ENCODE data around the gene OR5P2. TPM values are rescaled to one million over a fixed set of nuclear protein-coding genes. Genes with fewer than 3 reads are reported as not detected.
"Not testable (repeated sequence)": the region's sequence is repeated elsewhere in the genome, so short reads cannot be mapped to it uniquely, and the experiment has no call there.

OR5P2 gene
- total RNA-seq (not detected), polyA plus RNA-seq (ENCODE audit: insufficient read length in 2 of 2) (not detected)
- long read RNA-seq, donor 1: 0 reads
- long read RNA-seq, donor 2: 0 reads
- long read RNA-seq, donor 3: 0 reads
- long read RNA-seq, donor 4: 0 reads

- no peak for DNase-seq (ENCODE audit: low read depth in 4 of 6, low spot score in 6 of 6)
- Histone ChIP-seq H3K4me3 (ENCODE audit: low read depth, low read length) (no peak within 1 kb of the TSS), H3K27me3 (ENCODE audit: control insufficient read depth, insufficient read depth, low read length) (no peaks in the 10 kb centered on the region), H3K27ac (ENCODE audit: low read depth, low read length) (no peak within 1 kb of the TSS), H3K4me1 (ENCODE audit: control insufficient read depth, insufficient read depth, low read length) (no peaks in the 10 kb centered on the region), H3K9me3 (ENCODE audit: control insufficient read depth, insufficient read depth, low read length) (no peaks in the 10 kb centered on the region), H3K36me3 (ENCODE audit: control insufficient read depth, insufficient read depth, low read length) (no peaks in the 10 kb centered on the region)
- no CpG with 5 or more reads among the region's 5 CpGs for WGBS (ENCODE audit: insufficient coverage)
Measured at GRCh38 chr11:7796842-7797241, at the start of gene OR5P2. Gene OR5P2 (minus strand): TSS chr11:7796942. CDS start chr11:7796942, 0 bp downstream.

- no peak overlapping the region for H3K4me3 ChIP-seq (ENCODE audit: low read depth, low read length)
- H3K27ac ChIP-seq (ENCODE audit: low read depth, low read length): no peak overlapping the region
- WGBS (ENCODE audit: insufficient coverage): no CpG with 5 or more reads among the region's 3 CpGs
- no peaks in the 10 kb centered on the region for H3K9me3 ChIP-seq (ENCODE audit: control insufficient read depth, insufficient read depth, low read length)
- no peak for DNase-seq (ENCODE audit: low read depth in 4 of 6, low spot score in 6 of 6)
- H3K4me1 ChIP-seq (ENCODE audit: control insufficient read depth, insufficient read depth, low read length): no peaks in the 10 kb centered on the region
- H3K36me3 ChIP-seq (ENCODE audit: control insufficient read depth, insufficient read depth, low read length): no peaks in the 10 kb centered on the region
- H3K27me3 ChIP-seq (ENCODE audit: control insufficient read depth, insufficient read depth, low read length): no peaks in the 10 kb centered on the region
Measured at GRCh38 chr11:7846003-7846402, 49.3 kb upstream of the OR5P2 start.

- no peaks in the 10 kb centered on the region for H3K9me3 ChIP-seq (ENCODE audit: control insufficient read depth, insufficient read depth, low read length)
- no peaks in the 10 kb centered on the region for H3K27me3 ChIP-seq (ENCODE audit: control insufficient read depth, insufficient read depth, low read length)
- no CpG with 5 or more reads among the region's 3 CpGs for WGBS (ENCODE audit: insufficient coverage)
- DNase-seq (ENCODE audit: low read depth in 4 of 6, low spot score in 6 of 6): no peak
- no peaks in the 10 kb centered on the region for H3K4me1 ChIP-seq (ENCODE audit: control insufficient read depth, insufficient read depth, low read length)
- H3K4me3 ChIP-seq (ENCODE audit: low read depth, low read length): no peak overlapping the region
- no peaks in the 10 kb centered on the region for H3K36me3 ChIP-seq (ENCODE audit: control insufficient read depth, insufficient read depth, low read length)
- H3K27ac ChIP-seq (ENCODE audit: low read depth, low read length): no peak overlapping the region
Measured at GRCh38 chr11:7844986-7845385, 48.2 kb upstream of the OR5P2 start.

- no peaks in the 10 kb centered on the region for H3K27me3 ChIP-seq (ENCODE audit: control insufficient read depth, insufficient read depth, low read length)
- H3K27ac ChIP-seq (ENCODE audit: low read depth, low read length): no peak overlapping the region
- no peaks in the 10 kb centered on the region for H3K4me1 ChIP-seq (ENCODE audit: control insufficient read depth, insufficient read depth, low read length)
- H3K36me3 ChIP-seq (ENCODE audit: control insufficient read depth, insufficient read depth, low read length): no peaks in the 10 kb centered on the region
- no peak for DNase-seq (ENCODE audit: low read depth in 4 of 6, low spot score in 6 of 6)
- H3K4me3 ChIP-seq (ENCODE audit: low read depth, low read length): no peak overlapping the region
- no CpG with 5 or more reads among the region's 1 CpG for WGBS (ENCODE audit: insufficient coverage)
- no peaks in the 10 kb centered on the region for H3K9me3 ChIP-seq (ENCODE audit: control insufficient read depth, insufficient read depth, low read length)
Measured at GRCh38 chr11:7844521-7844920, 47.8 kb upstream of the OR5P2 start.

- DNase-seq (ENCODE audit: low read depth in 4 of 6, low spot score in 6 of 6): no peak
- no CpG with 5 or more reads among the region's 2 CpGs for WGBS (ENCODE audit: insufficient coverage)
Measured at GRCh38 chr11:7840578-7840977, 43.8 kb upstream of the OR5P2 start.

GRCh38 chr11:7833527-7833926 is 36.8 kb upstream of the OR5P2 start:
- Histone ChIP-seq H3K27me3 (ENCODE audit: control insufficient read depth, insufficient read depth, low read length) (no peaks in the 10 kb centered on the region), H3K27ac (ENCODE audit: low read depth, low read length) (no peak overlapping the region), H3K4me3 (ENCODE audit: low read depth, low read length) (no peak overlapping the region), H3K36me3 (ENCODE audit: control insufficient read depth, insufficient read depth, low read length) (no peaks in the 10 kb centered on the region), H3K9me3 (ENCODE audit: control insufficient read depth, insufficient read depth, low read length) (no peaks in the 10 kb centered on the region), H3K4me1 (ENCODE audit: control insufficient read depth, insufficient read depth, low read length) (no peaks in the 10 kb centered on the region)
- DNase-seq (ENCODE audit: low read depth in 4 of 6, low spot score in 6 of 6): no peak

More at GRCh38 chr11:7840578-7840977, 43.8 kb upstream of the OR5P2 start:
- Histone ChIP-seq H3K36me3 (ENCODE audit: control insufficient read depth, insufficient read depth, low read length) (no peaks in the 10 kb centered on the region), H3K9me3 (ENCODE audit: control insufficient read depth, insufficient read depth, low read length) (no peaks in the 10 kb centered on the region), H3K27me3 (ENCODE audit: control insufficient read depth, insufficient read depth, low read length) (no peaks in the 10 kb centered on the region), H3K4me3 (ENCODE audit: low read depth, low read length) (no peak overlapping the region), H3K27ac (ENCODE audit: low read depth, low read length) (no peak overlapping the region), H3K4me1 (ENCODE audit: control insufficient read depth, insufficient read depth, low read length) (no peaks in the 10 kb centered on the region)

GRCh38 chr11:7830740-7831139 is 34.0 kb upstream of the OR5P2 start, which contains the start of gene OR5P3:
Gene OR5P3 (minus strand): TSS chr11:7830840.
- H3K27ac ChIP-seq (ENCODE audit: low read depth, low read length): no peak within 1 kb of the TSS
- H3K36me3 ChIP-seq (ENCODE audit: control insufficient read depth, insufficient read depth, low read length): no peaks in the 10 kb centered on the region
- no peaks in the 10 kb centered on the region for H3K9me3 ChIP-seq (ENCODE audit: control insufficient read depth, insufficient read depth, low read length)
- H3K4me1 ChIP-seq (ENCODE audit: control insufficient read depth, insufficient read depth, low read length): no peaks in the 10 kb centered on the region
- H3K27me3 ChIP-seq (ENCODE audit: control insufficient read depth, insufficient read depth, low read length): no peaks in the 10 kb centered on the region
- no peak for DNase-seq (ENCODE audit: low read depth in 4 of 6, low spot score in 6 of 6)
- no peak within 1 kb of the TSS for H3K4me3 ChIP-seq (ENCODE audit: low read depth, low read length)

GRCh38 chr11:7826324-7826723 is 29.6 kb upstream of the OR5P2 start:
- Histone ChIP-seq H3K4me1 (ENCODE audit: control insufficient read depth, insufficient read depth, low read length) (no peaks in the 10 kb centered on the region), H3K27ac (ENCODE audit: low read depth, low read length) (no peak overlapping the region)

GRCh38 chr11:7820417-7820816 is 23.7 kb upstream of the OR5P2 start:
- not testable (repeated sequence) for H3K9me3 ChIP-seq (ENCODE audit: control insufficient read depth, insufficient read depth, low read length); H3K27ac ChIP-seq (ENCODE audit: low read depth, low read length); H3K36me3 ChIP-seq (ENCODE audit: control insufficient read depth, insufficient read depth, low read length); H3K27me3 ChIP-seq (ENCODE audit: control insufficient read depth, insufficient read depth, low read length); H3K4me3 ChIP-seq (ENCODE audit: low read depth, low read length); H3K4me1 ChIP-seq (ENCODE audit: control insufficient read depth, insufficient read depth, low read length); DNase-seq (ENCODE audit: low read depth in 4 of 6, low spot score in 6 of 6)
- no CpG with 5 or more reads among the region's 3 CpGs for WGBS (ENCODE audit: insufficient coverage)

More at GRCh38 chr11:7826324-7826723, 29.6 kb upstream of the OR5P2 start:
- 64% methylated on average over 1 of the region's 3 CpGs for WGBS (ENCODE audit: insufficient coverage)
- Histone ChIP-seq H3K36me3 (ENCODE audit: control insufficient read depth, insufficient read depth, low read length) (no peaks in the 10 kb centered on the region), H3K9me3 (ENCODE audit: control insufficient read depth, insufficient read depth, low read length) (no peaks in the 10 kb centered on the region), H3K4me3 (ENCODE audit: low read depth, low read length) (no peak overlapping the region), H3K27me3 (ENCODE audit: control insufficient read depth, insufficient read depth, low read length) (no peaks in the 10 kb centered on the region)
- no peak for DNase-seq (ENCODE audit: low read depth in 4 of 6, low spot score in 6 of 6)

GRCh38 chr11:7814897-7815296 is 18.2 kb upstream of the OR5P2 start:
- not testable (repeated sequence) for H3K4me3 ChIP-seq (ENCODE audit: low read depth, low read length); H3K9me3 ChIP-seq (ENCODE audit: control insufficient read depth, insufficient read depth, low read length); H3K27ac ChIP-seq (ENCODE audit: low read depth, low read length); H3K36me3 ChIP-seq (ENCODE audit: control insufficient read depth, insufficient read depth, low read length); DNase-seq (ENCODE audit: low read depth in 4 of 6, low spot score in 6 of 6); H3K27me3 ChIP-seq (ENCODE audit: control insufficient read depth, insufficient read depth, low read length); H3K4me1 ChIP-seq (ENCODE audit: control insufficient read depth, insufficient read depth, low read length)
- no CpG with 5 or more reads among the region's 2 CpGs for WGBS (ENCODE audit: insufficient coverage)

All from spinal cord (tissue), 10 donors.